ENCODE data around the gene ANKH.

- TF ChIP-seq POLR2A (IDR thresholded peaks at IDR 0.05) (no peak), CTCF (IDR thresholded peaks at IDR 0.05) (no peak)
Measured at GRCh38 chr5:14920121-14920520, 48.5 kb upstream of the ANKH start.
